ENCODE data around the gene NOVA2. TPM values are rescaled to one million over a fixed set of nuclear protein-coding genes. Genes with fewer than 3 reads are reported as not detected.

The NOVA2 gene
- total RNA-seq, 1 experiment from 2014 or later, result 2.5 TPM

GRCh38 chr19:45994456-45994997 is 20.9 kb upstream of the NOVA2 start:
- no peaks in the 10 kb centered on the region for H3K36me3 ChIP-seq (ENCODE audit: control insufficient read depth in 1 of 2, insufficient read depth in 2 of 2, low read length in 2 of 2)
- intact Hi-C loops (cut with micrococcal nuclease), result no loop called here
- H4K20me1 ChIP-seq (ENCODE audit: insufficient read depth), result no peaks in the 10 kb centered on the region
- no peaks in the 10 kb centered on the region for H3K9me2 ChIP-seq (ENCODE audit: insufficient read depth)
- peak overlapping the region; percentile 55 to 60 for H3K4me3 ChIP-seq (replicated peaks in 1 of 2; ENCODE audit: low read depth in 1 of 2, low read length in 2 of 2)
- peak overlapping the region; percentile 27 for H2AFZ ChIP-seq (ENCODE audit: low read depth, low read length, poor library complexity, severe bottlenecking)
- ChIA-PET POLR2A (interaction anchor here (0.8 to 1.4 kb wide), 7 partner anchors 10 to 178 kb away, joined by 3 to 6 read pairs (median 5); partner anchors contain the start of genes IRF2BP1 and SYMPK), CTCF (interaction anchor here (1.0 to 2.5 kb wide), 4 partner anchors 15 to 84 kb away, joined by 3 to 8 read pairs (median 5); no protein-coding TSS in a partner anchor), RAD21 (ENCODE audit: low non-redundant PET in 1 of 2, low total read pairs in 2 of 2, uncharacterized antibody in 2 of 2, unreplicated experiment in 2 of 2) (interaction anchor here (0.6 to 1.5 kb wide), 3 partner anchors 58 to 278 kb away, joined by 3 to 4 read pairs (median 4); partner anchors contain the start of gene MYPOP (in 1 of the 2))
- H3K9me3 ChIP-seq (ENCODE audit: control insufficient read depth in 1 of 2, insufficient read depth in 1 of 2, low read depth in 1 of 2, low read length in 2 of 2), result no peaks in the 10 kb centered on the region
- H3K79me2 ChIP-seq (ENCODE audit: insufficient read depth, low read length), result peaks cover 16% of the 10 kb centered on the region; the same call in 1 of the 2 replicates
- H3K4me1 ChIP-seq (ENCODE audit: control insufficient read depth in 1 of 2, insufficient read depth in 2 of 2, low read length in 2 of 2), result peaks cover 5 to 11% of the 10 kb centered on the region in 2 experiments; a peak in 3 of 4 replicates
- BruUV-seq (replicated peaks), result TSS peak; percentile 66
- H3K4me2 ChIP-seq (ENCODE audit: low read length), result peak overlapping the region; percentile 73
- peak overlapping the region; percentile 34 for H3K9ac ChIP-seq (ENCODE audit: low read length)
- DNase-seq (ENCODE audit: low read depth, low spot score) (no peak), ATAC-seq (peak; percentile 32)
- no peak for TF ChIP-seq POLR2A (IDR thresholded peaks at IDR 0.05; ENCODE audit: borderline replicate concordance, extremely low read depth, insufficient read depth, insufficient read length)
- no peak for TF ChIP-seq ELF1 (IDR thresholded peaks at IDR 0.05; ENCODE audit: borderline replicate concordance, low read depth)
- TF ChIP-seq, protein P1, sequence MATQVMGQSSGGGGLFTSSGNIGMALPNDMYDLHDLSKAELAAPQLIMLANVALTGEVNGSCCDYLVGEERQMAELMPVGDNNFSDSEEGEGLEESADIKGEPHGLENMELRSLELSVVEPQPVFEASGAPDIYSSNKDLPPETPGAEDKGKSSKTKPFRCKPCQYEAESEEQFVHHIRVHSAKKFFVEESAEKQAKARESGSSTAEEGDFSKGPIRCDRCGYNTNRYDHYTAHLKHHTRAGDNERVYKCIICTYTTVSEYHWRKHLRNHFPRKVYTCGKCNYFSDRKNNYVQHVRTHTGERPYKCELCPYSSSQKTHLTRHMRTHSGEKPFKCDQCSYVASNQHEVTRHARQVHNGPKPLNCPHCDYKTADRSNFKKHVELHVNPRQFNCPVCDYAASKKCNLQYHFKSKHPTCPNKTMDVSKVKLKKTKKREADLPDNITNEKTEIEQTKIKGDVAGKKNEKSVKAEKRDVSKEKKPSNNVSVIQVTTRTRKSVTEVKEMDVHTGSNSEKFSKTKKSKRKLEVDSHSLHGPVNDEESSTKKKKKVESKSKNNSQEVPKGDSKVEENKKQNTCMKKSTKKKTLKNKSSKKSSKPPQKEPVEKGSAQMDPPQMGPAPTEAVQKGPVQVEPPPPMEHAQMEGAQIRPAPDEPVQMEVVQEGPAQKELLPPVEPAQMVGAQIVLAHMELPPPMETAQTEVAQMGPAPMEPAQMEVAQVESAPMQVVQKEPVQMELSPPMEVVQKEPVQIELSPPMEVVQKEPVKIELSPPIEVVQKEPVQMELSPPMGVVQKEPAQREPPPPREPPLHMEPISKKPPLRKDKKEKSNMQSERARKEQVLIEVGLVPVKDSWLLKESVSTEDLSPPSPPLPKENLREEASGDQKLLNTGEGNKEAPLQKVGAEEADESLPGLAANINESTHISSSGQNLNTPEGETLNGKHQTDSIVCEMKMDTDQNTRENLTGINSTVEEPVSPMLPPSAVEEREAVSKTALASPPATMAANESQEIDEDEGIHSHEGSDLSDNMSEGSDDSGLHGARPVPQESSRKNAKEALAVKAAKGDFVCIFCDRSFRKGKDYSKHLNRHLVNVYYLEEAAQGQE (IDR thresholded peaks at IDR 0.05; ENCODE audit: low read depth), result no peak
- TF ChIP-seq, protein P2, sequence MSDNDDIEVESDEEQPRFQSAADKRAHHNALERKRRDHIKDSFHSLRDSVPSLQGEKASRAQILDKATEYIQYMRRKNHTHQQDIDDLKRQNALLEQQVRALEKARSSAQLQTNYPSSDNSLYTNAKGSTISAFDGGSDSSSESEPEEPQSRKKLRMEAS (IDR thresholded peaks at IDR 0.05), result no peak
- TF ChIP-seq EZH2 (IDR thresholded peaks at IDR 0.05), result no peak
- no peak for TF ChIP-seq ZFX (IDR thresholded peaks at IDR 0.05)
- TF ChIP-seq SIN3A (IDR thresholded peaks at IDR 0.05; ENCODE audit: low read depth), result no peak
- TF ChIP-seq YY1 (IDR thresholded peaks at IDR 0.05; ENCODE audit: extremely low read depth, insufficient replicate concordance, low read depth, low read length), result no peak
- TF ChIP-seq EGR1 (IDR thresholded peaks at IDR 0.05; ENCODE audit: low read depth), result no peak
- no peak for TF ChIP-seq CTCF (IDR thresholded peaks at IDR 0.05 in 2 of 3, conservative IDR thresholded peaks at IDR 0.05 in 1 of 3; ENCODE audit: borderline replicate concordance in 1 of 3, insufficient read depth in 1 of 3, low read depth in 2 of 3, low read length in 2 of 3)
- no peak for TF ChIP-seq CBX3 (IDR thresholded peaks at IDR 0.05; ENCODE audit: low read depth)
- no peak for TF ChIP-seq TCF7L2 (IDR thresholded peaks at IDR 0.05; ENCODE audit: borderline replicate concordance, extremely low read depth, insufficient read depth, insufficient read length)
- no peak for TF ChIP-seq FOSL1 (IDR thresholded peaks at IDR 0.05; ENCODE audit: low read depth)
- no peak for TF ChIP-seq JUND (IDR thresholded peaks at IDR 0.05)
- no peak for TF ChIP-seq SP1 (IDR thresholded peaks at IDR 0.05; ENCODE audit: low read depth)
- no peak for TF ChIP-seq POLR2AphosphoS5 (IDR thresholded peaks at IDR 0.05; ENCODE audit: low read depth, low read length)
- H3K27me3 ChIP-seq (ENCODE audit: insufficient read depth, low read length), result no peaks in the 10 kb centered on the region
- no peak overlapping the region for H3K27ac ChIP-seq (ENCODE audit: low read depth, low read length)
